HUES6 (cell line): Measurements from ENCODE around the gene FBXO11.

Source experiments
- H3K27ac ChIP-seq: 2 replicates; pipeline ENCODE4 v1.7.0; 2013; ENCODE audit warnings: low read depth, mild to moderate bottlenecking, low read length, inconsistent platforms
- H3K27me3 ChIP-seq: 2 replicates; pipeline ENCODE4 v1.6.1; 2013; ENCODE audit warnings: low read length; ENCODE audit not compliant: control insufficient read depth, insufficient read depth
- H3K36me3 ChIP-seq: 2 replicates; pipeline ENCODE4 v1.6.1; 2013; ENCODE audit warnings: low read length; ENCODE audit not compliant: control insufficient read depth, insufficient read depth
- H3K4me1 ChIP-seq: 2 replicates; pipeline ENCODE4 v1.6.1; 2013; ENCODE audit warnings: low read length; ENCODE audit not compliant: control insufficient read depth, insufficient read depth
- H3K4me3 ChIP-seq: 2 replicates; pipeline ENCODE4 v1.5.1; 2013; ENCODE audit warnings: low read depth, low read length
- H3K9ac ChIP-seq: one replicate; pipeline ENCODE4 v1.6.1; 2013; ENCODE audit warnings: mild to moderate bottlenecking, low read length
- H3K9me3 ChIP-seq: 2 replicates; pipeline ENCODE4 v1.6.1; 2013; ENCODE audit warnings: low read depth, low read length; ENCODE audit not compliant: control insufficient read depth, insufficient read depth

Gene FBXO11

GRCh38 chr2:47808614-47809013 is 97.7 kb downstream of the FBXO11 start:
- Histone ChIP-seq H3K4me3 (no peak overlapping the region), H3K9ac (no peak overlapping the region), H3K9me3 (no peaks in the 10 kb centered on the region), H3K27me3 (no peaks in the 10 kb centered on the region), H3K36me3 (peaks cover 91% of the 10 kb centered on the region), H3K27ac (no peak overlapping the region), H3K4me1 (no peaks in the 10 kb centered on the region)

- Histone ChIP-seq H3K36me3 (peaks cover 98% of the 10 kb centered on the region), H3K4me3 (no peak overlapping the region), H3K4me1 (no peaks in the 10 kb centered on the region), H3K27ac (no peak overlapping the region), H3K9ac (no peak overlapping the region), H3K9me3 (peaks cover 5% of the 10 kb centered on the region; the same call in 1 of the 2 replicates), H3K27me3 (no peaks in the 10 kb centered on the region)
These were observed 100.4 kb downstream of the FBXO11 start for GRCh38 chr2:47805850-47806249.

GRCh38 chr2:47803770-47804169 is 102.5 kb downstream of the FBXO11 start:
- Histone ChIP-seq H3K9me3 (peaks cover 5% of the 10 kb centered on the region; the same call in 1 of the 2 replicates), H3K4me3 (no peak overlapping the region), H3K27ac (no peak overlapping the region), H3K4me1 (no peaks in the 10 kb centered on the region), H3K9ac (no peak overlapping the region), H3K36me3 (peaks cover 98% of the 10 kb centered on the region), H3K27me3 (no peaks in the 10 kb centered on the region)

- no peak overlapping the region for H3K9ac ChIP-seq
- H3K36me3 ChIP-seq, result peaks cover 98% of the 10 kb centered on the region
- H3K4me1 ChIP-seq, result no peaks in the 10 kb centered on the region
- no peak overlapping the region for H3K4me3 ChIP-seq
- H3K9me3 ChIP-seq, result peaks cover 5% of the 10 kb centered on the region; the same call in 1 of the 2 replicates
- H3K27me3 ChIP-seq, result no peaks in the 10 kb centered on the region
- H3K27ac ChIP-seq, result no peak overlapping the region
These were observed 102.9 kb downstream of the FBXO11 start for GRCh38 chr2:47803363-47803762.

- Histone ChIP-seq H3K27ac (no peak overlapping the region), H3K9ac (no peak overlapping the region), H3K4me3 (no peak overlapping the region), H3K36me3 (peaks cover 97% of the 10 kb centered on the region), H3K27me3 (no peaks in the 10 kb centered on the region), H3K9me3 (peaks cover 5% of the 10 kb centered on the region; the same call in 1 of the 2 replicates), H3K4me1 (no peaks in the 10 kb centered on the region)
These were observed 105.2 kb downstream of the FBXO11 start for GRCh38 chr2:47801118-47801517.

GRCh38 chr2:47799031-47799609 is 107.2 kb downstream of the FBXO11 start:
- Histone ChIP-seq H3K9me3 (peaks cover 5% of the 10 kb centered on the region; the same call in 1 of the 2 replicates), H3K27ac (no peak overlapping the region), H3K36me3 (peaks cover 97% of the 10 kb centered on the region), H3K4me3 (no peak overlapping the region), H3K9ac (no peak overlapping the region), H3K4me1 (no peaks in the 10 kb centered on the region), H3K27me3 (no peaks in the 10 kb centered on the region)

- no peak overlapping the region for H3K9ac ChIP-seq
- H3K4me1 ChIP-seq, result no peaks in the 10 kb centered on the region
- H3K4me3 ChIP-seq, result no peak overlapping the region
- H3K36me3 ChIP-seq, result peaks cover 96% of the 10 kb centered on the region
- H3K27me3 ChIP-seq, result no peaks in the 10 kb centered on the region
- H3K27ac ChIP-seq, result no peak overlapping the region
- H3K9me3 ChIP-seq, result peaks cover 5% of the 10 kb centered on the region; the same call in 1 of the 2 replicates
These were observed 107.7 kb downstream of the FBXO11 start for GRCh38 chr2:47798631-47799030.

GRCh38 chr2:47796090-47796697 is 110.1 kb downstream of the FBXO11 start:
- H3K27me3 ChIP-seq, result no peaks in the 10 kb centered on the region
- no peaks in the 10 kb centered on the region for H3K4me1 ChIP-seq
- no peak overlapping the region for H3K9ac ChIP-seq
- no peak overlapping the region for H3K27ac ChIP-seq
- no peak overlapping the region for H3K4me3 ChIP-seq
- peaks cover 89% of the 10 kb centered on the region for H3K36me3 ChIP-seq
- no peaks in the 10 kb centered on the region for H3K9me3 ChIP-seq

GRCh38 chr2:47785986-47786385 is 120.3 kb downstream of the FBXO11 start:
- peaks cover 7% of the 10 kb centered on the region; the same call in 1 of the 2 replicates for H3K4me1 ChIP-seq
- peaks cover 48% of the 10 kb centered on the region for H3K36me3 ChIP-seq
- no peaks in the 10 kb centered on the region for H3K27me3 ChIP-seq
- peak overlapping the region; percentile 73; the same call in 1 of the 2 replicates for H3K4me3 ChIP-seq
- H3K9me3 ChIP-seq, result no peaks in the 10 kb centered on the region; the same call in 1 of the 2 replicates
- H3K9ac ChIP-seq, result no peak overlapping the region
- no peak overlapping the region for H3K27ac ChIP-seq

GRCh38 chr2:47784352-47784851 is 121.9 kb downstream of the FBXO11 start:
- Histone ChIP-seq H3K27ac (no peak overlapping the region), H3K9me3 (no peaks in the 10 kb centered on the region; the same call in 1 of the 2 replicates), H3K4me1 (peaks cover 7% of the 10 kb centered on the region; the same call in 1 of the 2 replicates), H3K36me3 (peaks cover 33% of the 10 kb centered on the region), H3K9ac (peak overlapping the region; percentile 44), H3K27me3 (no peaks in the 10 kb centered on the region), H3K4me3 (peak overlapping the region; percentile 73)
